Stimulated activated CD4-positive, alpha-beta T cell treated with anti-CD3 and anti-CD28 coated beads, Interleukin-15, amount 100 ng/mL, for 48 hours (primary cell): ENCODE data around the gene SPI1.

Experiments used
- DNase-seq, 2 donors: peaks; one replicate each; pipeline ENCODE4 v3.0.0-alpha.2; 2020; ENCODE audit warnings: low read depth in 2 of 2

The SPI1 gene

GRCh38 chr11:47388697-47389576, 10.6 kb upstream of the SPI1 start:
- no peak for DNase-seq

- DNase-seq, result no peak
Observed at GRCh38 chr11:47387944-47388696, 9.8 kb upstream of the SPI1 start.

GRCh38 chr11:47384498-47384897, 6.2 kb upstream of the SPI1 start:
- DNase-seq, result no peak

GRCh38 chr11:47383071-47383470, 4.7 kb upstream of the SPI1 start:
- DNase-seq, result no peak

- DNase-seq, result no peak
Observed at GRCh38 chr11:47380078-47380477, 1.7 kb upstream of the SPI1 start.

- DNase-seq, result no peak
Observed at GRCh38 chr11:47379317-47379716, 970 bp upstream of the SPI1 start.

- DNase-seq, result no peak
Observed at GRCh38 chr11:47378836-47379170, 456 bp upstream of the SPI1 start.

- DNase-seq, result no peak
Observed at GRCh38 chr11:47377571-47378009, 757 bp downstream of the SPI1 start.

GRCh38 chr11:47376525-47377371, 1.6 kb downstream of the SPI1 start:
- DNase-seq, result no peak

- no peak for DNase-seq
Observed at GRCh38 chr11:47376107-47376524, 2.2 kb downstream of the SPI1 start.

GRCh38 chr11:47375546-47376085, 2.7 kb downstream of the SPI1 start:
- DNase-seq, result no peak

GRCh38 chr11:47375020-47375419, 3.3 kb downstream of the SPI1 start:
- no peak for DNase-seq

GRCh38 chr11:47374720-47375019, 3.7 kb downstream of the SPI1 start:
- no peak for DNase-seq

GRCh38 chr11:47373876-47374719, 4.2 kb downstream of the SPI1 start:
- DNase-seq, result peak; percentile 72 to 82

GRCh38 chr11:47372422-47372821, 5.9 kb downstream of the SPI1 start:
- DNase-seq, result no peak

GRCh38 chr11:47369676-47370075, 8.7 kb downstream of the SPI1 start:
- no peak for DNase-seq

- DNase-seq, result no peak
Observed at GRCh38 chr11:47366020-47366490, 12.3 kb downstream of the SPI1 start.

- no peak for DNase-seq
Observed at GRCh38 chr11:47361419-47361818, 16.9 kb downstream of the SPI1 start.

GRCh38 chr11:47360341-47360740, 18.0 kb downstream of the SPI1 start:
- no peak for DNase-seq

- DNase-seq, result no peak
Observed at GRCh38 chr11:47359586-47359985, 18.8 kb downstream of the SPI1 start.

GRCh38 chr11:47359162-47359561, 19.2 kb downstream of the SPI1 start:
- DNase-seq, result no peak
